ENCODE results near the gene SSNA1. TPM values are rescaled to one million over a fixed set of nuclear protein-coding genes. Genes with fewer than 3 reads are reported as not detected.
A peak's percentile ranks its signal among the peaks of the same experiment; 100 is the strongest.

SSNA1 gene
- total RNA-seq, 1 experiment from 2014 or later: 163 TPM

DNA sequence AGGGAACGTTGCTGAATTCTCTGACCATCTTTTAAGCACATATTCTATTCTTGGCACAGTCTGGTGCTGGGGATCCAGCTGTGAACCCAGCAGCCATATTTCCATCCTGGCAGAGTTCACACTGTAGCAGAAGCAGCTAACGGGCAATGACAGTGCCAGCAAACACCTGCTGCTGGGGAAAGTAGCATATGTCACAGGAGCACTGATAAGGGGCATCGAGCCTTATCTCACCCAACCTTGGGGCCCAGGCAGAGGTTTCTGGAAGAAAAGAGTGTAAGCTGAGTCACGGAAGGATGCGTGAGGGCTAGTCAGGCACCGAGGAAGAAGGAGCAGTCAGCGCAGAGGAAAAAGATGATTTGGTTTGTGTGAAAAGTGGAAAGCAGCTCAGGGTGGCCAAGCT is 18.1 kb downstream of the SSNA1 start:
- no peak for DNase-seq (ENCODE audit: low read depth)
- in situ Hi-C loops (cut with HindIII; ENCODE audit: low pct_unique_long_range_greater_than_20kb, low sequenced_read_pairs): no loop called here

- in situ Hi-C loops (cut with HindIII; ENCODE audit: low pct_unique_long_range_greater_than_20kb, low sequenced_read_pairs): no loop called here
- no peak for DNase-seq (ENCODE audit: low read depth)
Observed at GRCh38 chr9:137211532-137211931, 23.1 kb downstream of the SSNA1 start.

GRCh38 chr9:137212520-137212919 is 24.0 kb downstream of the SSNA1 start:
- in situ Hi-C loops (cut with HindIII; ENCODE audit: low pct_unique_long_range_greater_than_20kb, low sequenced_read_pairs): no loop called here
- DNase-seq (ENCODE audit: low read depth): no peak

DNA sequence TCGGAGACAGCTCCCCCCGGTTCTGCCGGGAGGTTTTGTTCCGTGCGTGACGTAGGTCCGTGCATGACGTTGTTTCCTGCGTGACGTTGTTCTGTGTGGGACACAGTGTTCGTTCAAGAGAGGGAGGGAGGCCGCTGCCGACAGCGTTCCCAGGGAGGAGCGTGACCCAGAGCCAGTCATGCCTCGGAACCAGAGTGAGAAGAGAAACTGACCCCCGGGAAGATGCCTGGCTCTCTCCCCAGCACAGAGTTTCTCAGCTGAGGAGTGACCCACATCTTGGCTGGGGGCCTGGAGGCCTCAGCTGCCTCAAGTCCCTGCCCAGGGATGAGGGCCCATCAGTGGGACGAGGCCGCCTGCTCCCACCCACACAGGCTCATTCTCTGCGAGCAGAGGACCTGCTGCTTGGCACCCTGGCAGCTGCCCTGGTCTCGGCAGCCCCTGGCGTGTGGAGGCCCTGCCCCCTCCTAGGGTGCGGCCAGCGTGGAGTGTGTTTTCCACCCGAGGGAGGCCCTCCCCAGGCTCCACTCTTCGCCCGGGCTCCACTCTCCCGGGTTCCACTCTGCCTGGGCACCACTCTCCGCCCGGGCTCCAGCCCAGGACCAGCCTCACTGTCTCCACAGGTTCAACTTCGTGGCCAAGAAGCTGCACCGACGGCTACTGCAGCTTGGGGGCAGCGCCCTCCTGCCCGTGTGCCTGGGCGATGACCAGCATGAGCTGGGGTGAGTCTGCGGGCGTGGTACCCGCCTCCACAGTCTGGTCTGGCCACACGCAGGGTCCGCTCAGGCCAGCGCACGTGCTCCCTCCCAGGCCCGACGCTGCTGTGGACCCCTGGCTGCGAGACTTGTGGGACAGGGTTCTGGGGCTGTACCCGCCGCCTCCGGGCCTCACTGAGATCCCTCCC is 24.9 kb downstream of the SSNA1 start:
- no peak for DNase-seq (ENCODE audit: low read depth)
- in situ Hi-C loops (cut with HindIII; ENCODE audit: low pct_unique_long_range_greater_than_20kb, low sequenced_read_pairs): no loop called here

DNA sequence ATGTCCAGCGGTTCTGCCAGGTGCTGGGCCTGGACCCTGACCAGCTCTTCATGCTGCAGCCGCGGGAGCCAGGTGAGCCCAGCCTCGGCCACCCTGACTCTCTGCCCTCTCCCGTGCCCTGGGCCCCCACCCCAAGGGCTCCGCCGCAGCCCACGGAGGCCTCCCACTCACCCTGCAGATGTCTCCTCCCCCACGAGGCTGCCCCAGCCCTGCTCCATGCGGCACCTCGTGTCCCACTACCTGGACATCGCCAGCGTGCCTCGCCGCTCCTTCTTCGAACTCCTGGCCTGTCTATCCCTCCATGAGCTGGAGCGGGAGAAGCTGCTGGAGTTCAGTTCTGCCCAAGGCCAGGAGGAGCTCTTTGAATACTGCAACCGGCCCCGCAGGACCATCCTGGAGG is 26.1 kb downstream of the SSNA1 start:
- no peak for DNase-seq (ENCODE audit: low read depth)

GRCh38 chr9:137215196-137215986 is 26.9 kb downstream of the SSNA1 start:
- in situ Hi-C loops (cut with HindIII; ENCODE audit: low pct_unique_long_range_greater_than_20kb, low sequenced_read_pairs): no loop called here
- no peak for DNase-seq (ENCODE audit: low read depth)

More for the DNA sequence above, 26.1 kb downstream of the SSNA1 start:
- in situ Hi-C loops (cut with HindIII; ENCODE audit: low pct_unique_long_range_greater_than_20kb, low sequenced_read_pairs): no loop called here

DNA sequence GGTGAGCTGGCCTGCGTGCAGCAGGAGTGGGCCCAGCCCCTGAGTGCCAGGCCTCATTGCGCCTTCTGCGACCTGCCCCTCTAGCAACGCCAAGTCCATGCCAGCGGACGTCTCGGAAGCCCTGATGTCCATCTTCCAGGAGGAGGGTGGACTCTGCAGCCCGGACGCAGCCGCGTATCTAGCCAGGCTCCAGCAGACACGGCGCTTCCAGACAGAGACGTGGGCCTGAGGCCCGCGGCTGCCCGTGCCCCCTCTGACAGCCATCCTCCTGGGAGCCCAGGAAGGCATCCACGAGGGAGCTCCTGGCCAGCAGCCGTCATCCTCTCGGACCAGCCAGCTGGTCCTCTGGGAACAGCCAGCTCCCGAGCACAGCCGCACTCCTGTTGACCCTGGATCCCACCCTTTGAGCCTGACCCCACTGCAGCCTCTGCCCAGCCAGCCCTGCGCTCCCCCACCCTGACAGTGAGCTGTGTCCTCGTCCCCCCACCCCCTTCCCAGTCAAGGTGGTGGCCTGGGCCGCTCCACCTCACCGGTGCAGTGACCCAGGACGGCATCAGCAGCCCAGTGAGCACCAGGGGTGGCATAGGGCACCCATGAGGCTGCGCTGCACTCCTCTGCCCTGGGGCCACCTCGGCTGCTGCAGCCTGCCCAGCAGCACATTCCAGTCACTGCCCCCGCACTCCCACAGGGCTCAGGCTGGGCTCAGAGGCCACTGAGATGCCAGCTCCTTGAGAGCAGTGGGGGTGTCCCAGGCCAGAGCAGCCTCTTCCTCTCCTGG is 27.9 kb downstream of the SSNA1 start:
- in situ Hi-C loops (cut with HindIII; ENCODE audit: low pct_unique_long_range_greater_than_20kb, low sequenced_read_pairs): no loop called here
- DNase-seq (ENCODE audit: low read depth): no peak

GRCh38 chr9:137217276-137218211 is 29.1 kb downstream of the SSNA1 start:
- peak; percentile 85 for DNase-seq (ENCODE audit: low read depth)
- in situ Hi-C loops (cut with HindIII; ENCODE audit: low pct_unique_long_range_greater_than_20kb, low sequenced_read_pairs): no loop called here

GRCh38 chr9:137218212-137218753 is 29.8 kb downstream of the SSNA1 start:
- in situ Hi-C loops (cut with HindIII; ENCODE audit: low pct_unique_long_range_greater_than_20kb, low sequenced_read_pairs): no loop called here
- no peak for DNase-seq (ENCODE audit: low read depth)

DNA sequence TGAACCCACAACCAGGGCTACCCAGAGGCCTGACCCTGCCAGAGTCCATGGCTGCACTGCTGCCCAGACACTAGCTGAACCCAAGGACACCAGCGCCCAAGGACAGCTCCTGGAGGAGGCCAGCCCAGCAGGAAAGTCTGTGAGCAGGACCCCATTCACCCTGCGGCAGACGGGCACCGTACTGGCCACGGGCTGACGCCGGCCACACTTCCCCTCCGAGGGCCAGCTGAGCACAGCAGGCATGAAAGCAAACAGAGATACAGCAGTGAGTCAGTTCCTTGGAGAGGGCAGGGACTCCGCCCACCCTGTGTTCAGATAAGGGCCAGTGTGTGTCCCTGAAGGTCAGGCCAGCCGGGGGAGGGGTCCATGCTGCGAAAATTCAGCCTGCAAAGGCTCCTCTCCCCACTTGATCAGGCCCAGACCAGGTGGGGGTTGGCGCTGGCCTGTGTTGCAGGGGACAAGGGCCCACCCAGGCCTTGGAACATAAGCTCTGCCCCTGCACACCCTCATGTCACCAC is 30.3 kb downstream of the SSNA1 start:
- in situ Hi-C loops (cut with HindIII; ENCODE audit: low pct_unique_long_range_greater_than_20kb, low sequenced_read_pairs): no loop called here
- DNase-seq (ENCODE audit: low read depth): peak; percentile 73

GRCh38 chr9:137219757-137220316 is 31.4 kb downstream of the SSNA1 start:
- in situ Hi-C loops (cut with HindIII; ENCODE audit: low pct_unique_long_range_greater_than_20kb, low sequenced_read_pairs): no loop called here
- no peak for DNase-seq (ENCODE audit: low read depth)

- DNase-seq (ENCODE audit: low read depth): no peak
- in situ Hi-C loops (cut with HindIII; ENCODE audit: low pct_unique_long_range_greater_than_20kb, low sequenced_read_pairs): no loop called here
Observed at GRCh38 chr9:137220317-137221094, 32.0 kb downstream of the SSNA1 start.

DNA sequence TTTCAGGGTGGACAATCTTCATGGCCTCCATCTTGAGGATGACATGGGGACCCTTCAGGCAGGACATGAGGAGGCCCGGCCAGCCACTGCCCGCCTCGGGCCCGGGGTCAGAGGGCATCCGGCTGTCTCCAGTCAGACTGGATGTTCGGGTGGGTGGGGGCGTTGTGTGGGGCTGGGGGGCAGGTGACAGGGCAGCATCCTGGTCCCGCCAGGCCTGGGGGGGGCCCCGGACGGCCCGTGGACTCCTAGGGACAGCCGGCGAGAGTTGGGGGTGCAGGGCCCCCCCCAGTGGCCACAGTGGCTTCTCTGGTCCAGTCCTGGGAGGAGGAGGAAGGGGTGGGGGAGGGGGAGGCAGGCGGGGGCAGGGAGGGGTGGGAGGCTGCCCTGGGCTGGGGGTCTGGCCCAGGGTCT is 32.6 kb downstream of the SSNA1 start:
- in situ Hi-C loops (cut with HindIII; ENCODE audit: low pct_unique_long_range_greater_than_20kb, low sequenced_read_pairs): no loop called here
- DNase-seq (ENCODE audit: low read depth): no peak

- in situ Hi-C loops (cut with HindIII; ENCODE audit: low pct_unique_long_range_greater_than_20kb, low sequenced_read_pairs): no loop called here
Observed at GRCh38 chr9:137221506-137222111, 33.1 kb downstream of the SSNA1 start.

GRCh38 chr9:137222190-137223077 is 34.0 kb downstream of the SSNA1 start, which contains the start of gene RNF208:
TSS of gene RNF208 (minus strand) at chr9:137222240. CDS start at chr9:137221212, 1,028 bp downstream.
- DNase-seq (ENCODE audit: low read depth): no peak
- in situ Hi-C loops (cut with HindIII; ENCODE audit: low pct_unique_long_range_greater_than_20kb, low sequenced_read_pairs): no loop called here

More at GRCh38 chr9:137221506-137222111, 33.1 kb downstream of the SSNA1 start:
- DNase-seq (ENCODE audit: low read depth): no peak
